ENCODE measurements around the gene INCENP. TPM values are rescaled to one million over a fixed set of nuclear protein-coding genes. Genes with fewer than 3 reads are reported as not detected.
A peak's percentile ranks its signal among the peaks of the same experiment; 100 is the strongest.
"Not testable (repeated sequence)": the region's sequence is repeated elsewhere in the genome, so short reads cannot be mapped to it uniquely, and the experiment has no call there.

INCENP gene
- total and polyA plus RNA-seq, 8 donors = 2.6 to 32.1 (median 5.1) TPM

DNA sequence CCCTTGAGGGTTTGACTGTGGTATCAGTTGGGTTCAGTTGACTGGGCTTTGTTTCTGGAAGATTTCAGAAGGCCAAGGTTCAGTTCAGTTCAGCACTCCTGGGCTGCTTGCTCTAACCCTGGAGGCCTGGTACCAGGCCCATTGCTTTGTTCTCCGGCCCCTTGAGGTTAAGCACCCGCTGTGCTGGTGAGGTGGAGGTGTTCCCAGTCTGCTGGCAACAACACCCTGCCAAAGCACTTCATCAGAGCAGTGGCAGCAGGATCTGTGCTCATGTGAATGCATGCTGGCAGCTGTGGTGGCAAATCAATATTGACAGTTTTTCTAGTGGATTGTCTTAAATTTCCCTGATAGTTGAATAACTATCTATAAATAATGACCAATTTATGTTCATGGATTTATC lies 62.4 kb downstream of the INCENP start:
- no peaks in the 10 kb centered on the region for H3K36me3 ChIP-seq
- H3K27me3 ChIP-seq = peaks cover 0 to 30% (median 10%) of the 10 kb centered on the region in 3 donors
- no peak for TF ChIP-seq POLR2AphosphoS5 (IDR thresholded peaks at IDR 0.05)
- TF ChIP-seq, protein P1, sequence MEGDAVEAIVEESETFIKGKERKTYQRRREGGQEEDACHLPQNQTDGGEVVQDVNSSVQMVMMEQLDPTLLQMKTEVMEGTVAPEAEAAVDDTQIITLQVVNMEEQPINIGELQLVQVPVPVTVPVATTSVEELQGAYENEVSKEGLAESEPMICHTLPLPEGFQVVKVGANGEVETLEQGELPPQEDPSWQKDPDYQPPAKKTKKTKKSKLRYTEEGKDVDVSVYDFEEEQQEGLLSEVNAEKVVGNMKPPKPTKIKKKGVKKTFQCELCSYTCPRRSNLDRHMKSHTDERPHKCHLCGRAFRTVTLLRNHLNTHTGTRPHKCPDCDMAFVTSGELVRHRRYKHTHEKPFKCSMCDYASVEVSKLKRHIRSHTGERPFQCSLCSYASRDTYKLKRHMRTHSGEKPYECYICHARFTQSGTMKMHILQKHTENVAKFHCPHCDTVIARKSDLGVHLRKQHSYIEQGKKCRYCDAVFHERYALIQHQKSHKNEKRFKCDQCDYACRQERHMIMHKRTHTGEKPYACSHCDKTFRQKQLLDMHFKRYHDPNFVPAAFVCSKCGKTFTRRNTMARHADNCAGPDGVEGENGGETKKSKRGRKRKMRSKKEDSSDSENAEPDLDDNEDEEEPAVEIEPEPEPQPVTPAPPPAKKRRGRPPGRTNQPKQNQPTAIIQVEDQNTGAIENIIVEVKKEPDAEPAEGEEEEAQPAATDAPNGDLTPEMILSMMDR (IDR thresholded peaks at IDR 0.05) = no peak
- WGBS, 5 donors = 41 to 55% (median 44%) methylated on average over 2 of the region's 2 CpGs
- no peak overlapping the region for H3K4me3 ChIP-seq
- no peaks in the 10 kb centered on the region for H3K4me1 ChIP-seq
- H3K27ac ChIP-seq = no peak overlapping the region
- H3K9me3 ChIP-seq = peaks cover 0 to 8% (median 3%) of the 10 kb centered on the region in 4 donors
- intact Hi-C loops (cut with DNase I; ENCODE audit: low total_unique reads) = no loop called here
- no peak for DNase-seq

DNA sequence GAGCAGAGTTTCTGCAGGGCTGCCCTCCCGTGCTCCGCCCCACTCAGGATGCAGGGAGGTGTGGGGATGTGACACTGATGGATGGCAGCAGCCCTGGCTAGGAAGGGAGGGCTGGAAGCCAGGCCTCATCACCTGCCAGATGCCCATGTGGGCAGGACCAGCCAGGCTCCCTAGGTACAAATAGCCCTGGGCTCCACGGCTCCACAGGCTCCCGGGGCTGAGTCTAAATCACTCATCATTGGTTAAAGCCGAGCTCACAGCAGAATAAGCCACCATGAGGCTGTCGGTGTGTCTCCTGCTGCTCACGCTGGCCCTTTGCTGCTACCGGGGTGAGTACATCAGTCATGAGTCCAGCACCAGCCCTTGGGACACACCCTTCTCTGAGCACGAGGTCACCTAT lies 66.2 kb downstream of the INCENP start, which contains the start of gene SCGB1D1:
TSS of gene SCGB1D1 (plus strand) at position 206 of the 400 bp plus-strand sequence. CDS start at position 275, 69 bp downstream.
- 44 to 66% (median 62%) methylated on average over 7 to 9 of the region's 9 CpGs for WGBS, 5 donors
- H3K9me3 ChIP-seq = no peaks in the 10 kb centered on the region
- H3K4me1 ChIP-seq = no peaks in the 10 kb centered on the region
- intact Hi-C loops (cut with DNase I; ENCODE audit: low total_unique reads) = no loop called here
- TF ChIP-seq POLR2A (IDR thresholded peaks at IDR 0.05) (no peak), EP300 (IDR thresholded peaks at IDR 0.05) (no peak), POLR2AphosphoS5 (IDR thresholded peaks at IDR 0.05) (no peak)
- TF ChIP-seq, protein P1 (IDR thresholded peaks at IDR 0.05) = no peak
- H3K27ac ChIP-seq = no peak within 1 kb of the TSS
- DNase-seq = no peak
- H3K27me3 ChIP-seq = peaks cover 0 to 40% (median 17%) of the 10 kb centered on the region in 3 donors
- no peaks in the 10 kb centered on the region for H3K36me3 ChIP-seq
- no peak within 1 kb of the TSS for H3K4me3 ChIP-seq

DNA sequence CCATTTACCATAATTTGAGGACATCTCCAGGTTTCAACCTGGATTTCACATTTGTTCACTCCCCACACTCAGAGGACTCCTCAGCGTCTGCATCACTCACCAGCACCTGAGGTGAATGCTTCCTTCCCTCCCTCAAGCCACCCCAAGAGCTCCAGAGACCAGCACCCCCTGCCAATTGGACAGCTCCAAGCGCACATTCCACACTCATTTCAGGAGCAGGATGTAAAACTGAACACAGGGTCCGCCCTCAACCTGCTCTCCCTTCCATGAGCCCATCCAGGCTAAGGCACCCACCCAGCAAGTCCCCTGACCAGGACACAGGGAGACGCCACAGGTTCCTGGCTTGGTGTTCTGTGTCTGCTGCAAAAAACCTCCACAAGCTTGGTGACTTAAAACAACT lies 70.1 kb downstream of the INCENP start:
- H3K9me3 ChIP-seq = no peaks in the 10 kb centered on the region
- H3K4me3 ChIP-seq = no peak overlapping the region
- intact Hi-C loops (cut with DNase I; ENCODE audit: low total_unique reads) = no loop called here
- H3K36me3 ChIP-seq = no peaks in the 10 kb centered on the region
- H3K27ac ChIP-seq = no peak overlapping the region
- TF ChIP-seq EP300 (IDR thresholded peaks at IDR 0.05) (no peak), POLR2AphosphoS5 (IDR thresholded peaks at IDR 0.05) (no peak), POLR2A (IDR thresholded peaks at IDR 0.05) (no peak)
- TF ChIP-seq, protein P1 (IDR thresholded peaks at IDR 0.05) = no peak
- H3K27me3 ChIP-seq = peaks cover 0 to 59% (median 23%) of the 10 kb centered on the region in 3 donors
- peak in 1 of 2 donors; percentile 22 for DNase-seq
- H3K4me1 ChIP-seq = no peaks in the 10 kb centered on the region
- WGBS, 5 donors = 57 to 74% (median 64%) methylated on average over 4 of the region's 4 CpGs

DNA sequence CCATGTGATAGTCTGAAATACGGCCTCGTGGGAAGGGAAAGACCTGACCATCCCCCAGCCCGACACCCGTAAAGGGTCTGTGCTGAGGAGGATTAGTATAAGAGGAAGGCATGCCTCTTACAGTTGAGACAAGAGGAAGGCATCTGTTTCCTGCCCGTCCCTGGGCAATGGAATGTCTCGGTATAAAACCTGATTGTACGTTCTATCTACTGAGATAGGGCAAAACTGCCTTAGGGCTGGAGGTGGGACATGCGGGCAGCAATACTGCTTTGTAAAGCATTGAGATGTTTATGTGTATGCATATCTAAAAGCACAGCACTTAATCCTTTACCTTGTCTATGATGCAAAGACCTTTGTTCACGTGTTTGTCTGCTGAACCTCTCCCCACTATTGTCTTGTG lies 71.2 kb downstream of the INCENP start:
- H3K36me3 ChIP-seq; DNase-seq; H3K27ac ChIP-seq; intact Hi-C loops (cut with DNase I; ENCODE audit: low total_unique reads); H3K4me3 ChIP-seq; H3K4me1 ChIP-seq; H3K9me3 ChIP-seq: not testable (repeated sequence)
- WGBS, 5 donors = 3 to 26% (median 9%) methylated on average over 4 to 5 of the region's 9 CpGs; no CpG with 5 or more reads in 1 of the 5 donors
- H3K27me3 ChIP-seq = peaks cover 0 to 52% (median 18%) of the 10 kb centered on the region in 3 donors

DNA sequence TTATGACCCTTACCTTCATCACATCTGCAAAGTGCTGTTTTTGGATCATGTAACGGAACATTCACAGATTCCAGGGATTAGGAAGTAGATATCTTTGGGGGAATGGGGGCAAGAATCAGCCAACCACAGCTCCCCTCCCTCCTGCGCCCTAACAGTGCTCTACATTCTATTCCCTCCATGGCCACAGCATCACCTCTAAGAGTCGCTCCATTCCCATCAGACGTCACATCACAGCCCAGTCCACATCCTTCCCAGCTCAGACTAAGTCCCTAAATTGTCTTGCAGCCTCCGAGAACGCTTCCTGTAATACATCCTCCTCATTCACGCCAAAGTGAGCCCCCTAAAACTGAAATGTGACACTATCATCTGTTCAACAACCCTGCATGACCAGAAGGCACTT lies 72.1 kb downstream of the INCENP start:
- Histone ChIP-seq H3K27me3 (peaks cover 0 to 46% (median 13%) of the 10 kb centered on the region in 3 donors), H3K4me3 (no peak overlapping the region), H3K27ac (no peak overlapping the region), H3K9me3 (no peaks in the 10 kb centered on the region), H3K36me3 (no peaks in the 10 kb centered on the region), H3K4me1 (no peaks in the 10 kb centered on the region)
- TF ChIP-seq POLR2A (IDR thresholded peaks at IDR 0.05) (no peak), POLR2AphosphoS5 (IDR thresholded peaks at IDR 0.05) (no peak), EP300 (IDR thresholded peaks at IDR 0.05) (no peak)
- TF ChIP-seq, protein P1 (IDR thresholded peaks at IDR 0.05) = no peak
- 63 to 89% (median 77%) methylated on average over 7 of the region's 7 CpGs for WGBS, 5 donors
- intact Hi-C loops (cut with DNase I; ENCODE audit: low total_unique reads) = no loop called here
- DNase-seq = no peak

DNA sequence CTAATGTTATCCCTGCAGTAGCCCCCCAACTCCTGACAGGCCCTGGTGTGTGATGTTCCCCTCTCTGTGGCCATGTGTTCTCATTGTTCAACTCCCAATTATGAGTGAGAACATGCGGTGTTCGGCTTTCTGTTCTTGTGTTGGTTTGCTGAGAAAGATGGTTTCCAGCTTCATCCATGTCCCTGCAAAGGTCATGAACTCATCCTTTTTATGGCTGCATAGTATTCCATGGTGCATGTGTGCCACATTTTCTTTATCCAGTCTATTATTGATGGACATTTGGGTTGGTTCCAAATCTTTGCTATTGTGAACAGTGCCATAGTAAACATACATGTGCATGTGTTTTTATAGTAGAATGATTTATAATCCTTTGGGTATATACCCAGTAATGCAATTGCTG lies 73.6 kb downstream of the INCENP start:
- intact Hi-C loops (cut with DNase I; ENCODE audit: low total_unique reads); H3K4me3 ChIP-seq; H3K4me1 ChIP-seq; DNase-seq; H3K9me3 ChIP-seq; H3K27ac ChIP-seq; H3K36me3 ChIP-seq: not testable (repeated sequence)
- WGBS, 5 donors = 74 to 100% (median 90%) methylated on average over 2 of the region's 2 CpGs
- H3K27me3 ChIP-seq = peaks cover 0 to 42% (median 15%) of the 10 kb centered on the region in 3 donors

Data from stomach (tissue), 9 donors.